Stimulated activated naive CD8-positive, alpha-beta T cell treated with anti-CD3 and anti-CD28 coated beads, Interleukin-15, Interleukin-2, amounts not matched to agents 100 U/mL and 50 U/mL, for 24 hours (primary cell): Measurements from ENCODE around the gene GRIPAP1.

Source experiments
- ATAC-seq: fragments of 150-1000 bp; cut with Tn5 transposase; one replicate; pipeline ENCODE4 v1.10.0; 2021
- DNase-seq: peaks from one replicate; pipeline ENCODE4 v3.0.0; 2021

GRIPAP1 gene

GRCh38 chrX:48958635-48959094 lies 43.4 kb downstream of the GRIPAP1 start:
- ATAC-seq, result no peak
- DNase-seq, result no peak

GRCh38 chrX:48957827-48958634 lies 44.0 kb downstream of the GRIPAP1 start:
- ATAC-seq (peak; percentile 89), DNase-seq (peak; percentile 89)

- peak; percentile 74 for ATAC-seq
- DNase-seq, result peak; percentile 79
These were observed 44.6 kb downstream of the GRIPAP1 start, which contains the start of gene OTUD5 for GRCh38 chrX:48957477-48957826. TSS of gene OTUD5 (minus strand) at chrX:48957607. CDS start at chrX:48957570, 37 bp downstream.

- no peak for ATAC-seq
- peak; percentile 62 for DNase-seq
These were observed 45.2 kb downstream of the GRIPAP1 start for GRCh38 chrX:48956728-48957414.

GRCh38 chrX:48948589-48948988 lies 53.5 kb downstream of the GRIPAP1 start:
- no peak for ATAC-seq
- DNase-seq, result no peak

- DNase-seq (peak; percentile 50), ATAC-seq (no peak)
These were observed 56.3 kb downstream of the GRIPAP1 start for GRCh38 chrX:48945517-48946348.

- no peak for DNase-seq
- no peak for ATAC-seq
These were observed 59.2 kb downstream of the GRIPAP1 start for GRCh38 chrX:48942895-48943294.

- ATAC-seq, result no peak
- DNase-seq, result no peak
These were observed 61.6 kb downstream of the GRIPAP1 start for GRCh38 chrX:48940404-48940955.

GRCh38 chrX:48939524-48940228 lies 62.4 kb downstream of the GRIPAP1 start:
- no peak for ATAC-seq

GRCh38 chrX:48938721-48939425 lies 63.2 kb downstream of the GRIPAP1 start:
- peak; percentile 60 for ATAC-seq

More at GRCh38 chrX:48939524-48940228, 62.4 kb downstream of the GRIPAP1 start:
- DNase-seq, result no peak

GRCh38 chrX:48937054-48937907 lies 64.8 kb downstream of the GRIPAP1 start:
- peak; percentile 88 for DNase-seq
- peak; percentile 76 for ATAC-seq

More at GRCh38 chrX:48938721-48939425, 63.2 kb downstream of the GRIPAP1 start:
- peak; percentile 74 for DNase-seq

- DNase-seq (no peak), ATAC-seq (peak; percentile 1)
These were observed 65.5 kb downstream of the GRIPAP1 start for GRCh38 chrX:48936429-48937053.

- ATAC-seq (no peak), DNase-seq (no peak)
These were observed 66.8 kb downstream of the GRIPAP1 start for GRCh38 chrX:48935301-48935670.

GRCh38 chrX:48934581-48935300 lies 67.3 kb downstream of the GRIPAP1 start:
- ATAC-seq, result peak; percentile 32

GRCh38 chrX:48933757-48934156 lies 68.3 kb downstream of the GRIPAP1 start:
- ATAC-seq (no peak), DNase-seq (no peak)

More at GRCh38 chrX:48934581-48935300, 67.3 kb downstream of the GRIPAP1 start:
- peak; percentile 42 for DNase-seq

- DNase-seq (no peak), ATAC-seq (no peak)
These were observed 74.2 kb downstream of the GRIPAP1 start for GRCh38 chrX:48927736-48928382.

- DNase-seq (no peak), ATAC-seq (no peak)
These were observed 74.9 kb downstream of the GRIPAP1 start for GRCh38 chrX:48927123-48927522.

- no peak for DNase-seq
- ATAC-seq, result peak; percentile 5
These were observed 77.8 kb downstream of the GRIPAP1 start for GRCh38 chrX:48924270-48924669.
